Sigmoid colon (tissue), 7 donors: ENCODE measurements around the gene SLC39A13. TPM values are rescaled to one million over a fixed set of nuclear protein-coding genes. Genes with fewer than 3 reads are reported as not detected.

Experiments
- DNase-seq: peaks from one replicate; pipeline ENCODE4 v3.0.0-alpha.2; 2019
- H3K27ac ChIP-seq, 4 donors: fragments of 200-600 bp; sonication (generic); one replicate each; pipeline ENCODE4 v1.5.1; 2016 to 2019; ENCODE audit warnings: mild to moderate bottlenecking in 1 of 4
- H3K27me3 ChIP-seq, 3 donors: fragments of 200-600 bp; sonication (generic); one replicate each; pipeline ENCODE4 v1.5.1; 2019; ENCODE audit warnings: mild to moderate bottlenecking in 1 of 3
- H3K36me3 ChIP-seq, 4 donors: fragments of 200-600 bp; sonication (generic); one replicate each; pipeline ENCODE4 v1.5.1; 2016 to 2019
- H3K4me1 ChIP-seq, 4 donors: fragments of 200-600 bp; sonication (generic); one replicate each; pipeline ENCODE4 v1.5.1; 2017 to 2019
- H3K4me3 ChIP-seq, 4 donors: fragments of 200-600 bp; sonication (generic); one replicate each; pipeline ENCODE4 v1.5.1; 2017 to 2019; ENCODE audit warnings: mild to moderate bottlenecking in 2 of 4, moderate library complexity in 1 of 4
- H3K9me3 ChIP-seq, 4 donors: fragments of 200-600 bp in 3 of 4; sonication (generic) in 3 of 4; one replicate each; pipeline versions ENCODE4 v1.5.1 to v1.6.1; 2013 to 2019
- CTCF ChIP-seq, 4 experiments: fragments of 450-650 bp in 3 of 4; fragments of 200-600 bp in 1 of 4; IDR thresholded peaks; one replicate each; pipeline ENCODE4 v1.5.1; 2016 to 2019; ENCODE audit warnings: antibody characterized with exemption in 4 of 4, mild to moderate bottlenecking in 3 of 4, moderate library complexity in 2 of 4
- EP300 ChIP-seq, 4 donors: sonication (generic); formaldehyde crosslinking; IDR thresholded peaks; one replicate each; pipeline ENCODE4 v1.6.1; 2017; ENCODE audit warnings: antibody characterized with exemption in 4 of 4
- POLR2A ChIP-seq, 2 donors: fragments of 450-650 bp; IDR thresholded peaks; one replicate each; pipeline ENCODE4 v1.6.1; 2016; ENCODE audit warnings: antibody characterized with exemption in 2 of 2, mild to moderate bottlenecking in 2 of 2, moderate library complexity in 2 of 2
- POLR2AphosphoS5 ChIP-seq, 4 donors: sonication (generic); formaldehyde crosslinking; IDR thresholded peaks; one replicate each; pipeline ENCODE4 v1.6.1; 2017; ENCODE audit warnings: antibody characterized with exemption in 4 of 4
- WGBS, 2 donors: extraction: QIAGEN DNeasy Blood & Tissue Kit; methylation state at CpG; one replicate each; pipeline ENCODE4 v1.1.7; 2013; 5-methylcytosine and 5-hydroxymethylcytosine counted together
- intact Hi-C: fragments of 100-400 bp; cut with DNase I; formaldehyde crosslinking; loops from one replicate; pipeline ENCODE4 v1.15.1; 2023
- polyA plus RNA-seq, 3 donors: library from polyadenylated mRNA; stranded (reverse); fragments of 200-250 nt; gene quantifications; one replicate each; pipeline ENCODE4 v1.2.3, GENCODE V29; 2013
- total RNA-seq, 4 donors: library from RNA; depleted of rRNA; stranded (reverse); fragments of >200 nt; gene quantifications; one replicate each; pipeline ENCODE4 v1.1.0, GENCODE V29; 2016
- donor health status: healthy with polysubstance abuse.
- donor health status: Bipolar disorder and iron deficiency.
- donor health status: healthy.

Gene SLC39A13
- total and polyA plus RNA-seq, 7 donors, result 4.6 to 87.5 (median 38.2) TPM

- no peaks in the 10 kb centered on the region for H3K36me3 ChIP-seq
- intact Hi-C loops, result no loop called here
- peak; percentile 49 for DNase-seq
- H3K27me3 ChIP-seq, result no peaks in the 10 kb centered on the region
- H3K27ac ChIP-seq, result peak overlapping the region in 3 of 4 donors; percentile 59 to 70 (median 64)
- WGBS, 2 donors, result 90% methylated on average over 16 of the region's 16 CpGs
- H3K4me3 ChIP-seq, result no peak overlapping the region
- TF ChIP-seq EP300 (IDR thresholded peaks at IDR 0.05) (no peak), POLR2AphosphoS5 (IDR thresholded peaks at IDR 0.05) (no peak), CTCF (IDR thresholded peaks at IDR 0.05) (no peak), POLR2A (IDR thresholded peaks at IDR 0.05) (no peak)
- H3K9me3 ChIP-seq, result no peaks in the 10 kb centered on the region
- H3K4me1 ChIP-seq, result no peaks in the 10 kb centered on the region
These were observed 16.5 kb upstream of the SLC39A13 start for GRCh38 chr11:47391711-47392432.

- no peaks in the 10 kb centered on the region for H3K9me3 ChIP-seq
- intact Hi-C loops, result no loop called here
- no peak for TF ChIP-seq POLR2A (IDR thresholded peaks at IDR 0.05)
- TF ChIP-seq EP300 (IDR thresholded peaks at IDR 0.05), result no peak
- no peak for TF ChIP-seq POLR2AphosphoS5 (IDR thresholded peaks at IDR 0.05)
- DNase-seq, result peak; percentile 71
- no peaks in the 10 kb centered on the region for H3K36me3 ChIP-seq
- WGBS, 2 donors, result 80 to 86% methylated on average over 14 of the region's 14 CpGs
- H3K4me1 ChIP-seq, result no peaks in the 10 kb centered on the region
- H3K4me3 ChIP-seq, result no peak overlapping the region
- peak overlapping the region in 3 of 4 donors; percentile 59 to 70 (median 64) for H3K27ac ChIP-seq
- no peaks in the 10 kb centered on the region for H3K27me3 ChIP-seq
These were observed 15.7 kb upstream of the SLC39A13 start for GRCh38 chr11:47392546-47393162.

GRCh38 chr11:47393163-47394049 lies 15.0 kb upstream of the SLC39A13 start:
- Histone ChIP-seq H3K9me3 (no peaks in the 10 kb centered on the region), H3K27me3 (no peaks in the 10 kb centered on the region), H3K4me1 (no peaks in the 10 kb centered on the region), H3K4me3 (no peak overlapping the region), H3K27ac (peak overlapping the region; percentile 61 to 80 (median 67)), H3K36me3 (no peaks in the 10 kb centered on the region)
- TF ChIP-seq EP300 (IDR thresholded peaks at IDR 0.05), result no peak
- peak in 1 of 4 donors; percentile 10 for TF ChIP-seq POLR2AphosphoS5 (IDR thresholded peaks at IDR 0.05)
- peak; percentile 78 for DNase-seq
- intact Hi-C loops, result no loop called here
- WGBS, 2 donors, result 65 to 80% methylated on average over 20 of the region's 20 CpGs

- DNase-seq, result peak; percentile 65
- Histone ChIP-seq H3K27me3 (no peaks in the 10 kb centered on the region), H3K4me1 (no peaks in the 10 kb centered on the region), H3K36me3 (no peaks in the 10 kb centered on the region), H3K9me3 (no peaks in the 10 kb centered on the region), H3K4me3 (no peak overlapping the region), H3K27ac (peak overlapping the region; percentile 61 to 80 (median 67))
- 78% methylated on average over 9 of the region's 9 CpGs for WGBS, 2 donors
- intact Hi-C loops, result no loop called here
- TF ChIP-seq CTCF (IDR thresholded peaks at IDR 0.05) (no peak), POLR2A (IDR thresholded peaks at IDR 0.05) (no peak), POLR2AphosphoS5 (IDR thresholded peaks at IDR 0.05) (no peak), EP300 (IDR thresholded peaks at IDR 0.05) (no peak)
These were observed 14.4 kb upstream of the SLC39A13 start for GRCh38 chr11:47394050-47394321.

GRCh38 chr11:47394322-47395222 lies 13.8 kb upstream of the SLC39A13 start:
- Histone ChIP-seq H3K4me1 (peaks cover 0 to 3% (median 2%) of the 10 kb centered on the region in 4 donors), H3K36me3 (no peaks in the 10 kb centered on the region), H3K27me3 (no peaks in the 10 kb centered on the region), H3K4me3 (peak overlapping the region in 1 of 4 donors; percentile 21), H3K27ac (peak overlapping the region; percentile 61 to 80 (median 67)), H3K9me3 (no peaks in the 10 kb centered on the region)
- 58 to 83% methylated on average over 39 of the region's 39 CpGs for WGBS, 2 donors
- intact Hi-C loops, result no loop called here
- peak in 2 of 4 donors; percentile 35 to 38 for TF ChIP-seq POLR2AphosphoS5 (IDR thresholded peaks at IDR 0.05)
- no peak for TF ChIP-seq CTCF (IDR thresholded peaks at IDR 0.05)
- TF ChIP-seq POLR2A (IDR thresholded peaks at IDR 0.05), result peak in 1 of 2 donors; percentile 5
- no peak for TF ChIP-seq EP300 (IDR thresholded peaks at IDR 0.05)
- peak; percentile 61 for DNase-seq
